Suppressor macrophage (primary cell): ENCODE data around the gene ENTREP3.
"Not testable (repeated sequence)": the region's sequence is repeated elsewhere in the genome, so short reads cannot be mapped to it uniquely, and the experiment has no call there.

Experiments
- DNase-seq, 4 experiments: peaks; one replicate each; pipeline ENCODE4 v3.0.0-alpha.2; 2020 to 2022
- total RNA-seq, 17 experiments: gene quantifications; one replicate each; lab custom pipeline; 2026; ENCODE audit warnings: mixed read lengths in 6 of 17, inconsistent platforms in 3 of 17; lab: John Stamatoyannopoulos, UW

The ENTREP3 gene
- total RNA-seq, result 1.4 to 20.4 (median 5.7) reads per million in 17 experiments

GRCh38 chr1:155255243-155256007 is at the start of gene ENTREP3:
Gene ENTREP3, minus strand, starts transcription at chr1:155255483. Its CDS starts 606 bp downstream, at chr1:155254877.
- DNase-seq, result peak; percentile 66 to 88 (median 77)

GRCh38 chr1:155304558-155305063 is 49.3 kb upstream of the ENTREP3 start:
- no peak for DNase-seq

- DNase-seq, result no peak
These were observed 46.1 kb upstream of the ENTREP3 start, which contains the start of gene PKLR for GRCh38 chr1:155301342-155301841. Gene PKLR, minus strand, starts transcription at chr1:155301438. Its CDS starts 43 bp downstream, at chr1:155301395.

GRCh38 chr1:155300553-155301329 is 45.5 kb upstream of the ENTREP3 start:
- DNase-seq, result no peak

- DNase-seq, result no peak
These were observed 44.7 kb upstream of the ENTREP3 start for GRCh38 chr1:155300024-155300423.

GRCh38 chr1:155297384-155297783 is 42.1 kb upstream of the ENTREP3 start:
- no peak for DNase-seq

- DNase-seq, result no peak
These were observed 41.4 kb upstream of the ENTREP3 start for GRCh38 chr1:155296661-155297060.

- no peak for DNase-seq
These were observed 40.6 kb upstream of the ENTREP3 start for GRCh38 chr1:155295942-155296267.

- peak in 1 of 4 experiments; percentile 6 for DNase-seq
These were observed 40.1 kb upstream of the ENTREP3 start for GRCh38 chr1:155295183-155295941.

GRCh38 chr1:155294520-155295182 is 39.4 kb upstream of the ENTREP3 start:
- DNase-seq, result peak in 1 of 4 experiments; percentile 13

GRCh38 chr1:155293086-155293749 is 37.9 kb upstream of the ENTREP3 start:
- DNase-seq, result no peak

GRCh38 chr1:155291006-155291405 is 35.7 kb upstream of the ENTREP3 start:
- DNase-seq, result not testable (repeated sequence)

- no peak for DNase-seq
These were observed 32.8 kb upstream of the ENTREP3 start for GRCh38 chr1:155287987-155288543.

GRCh38 chr1:155286544-155286943 is 31.3 kb upstream of the ENTREP3 start:
- no peak for DNase-seq

- DNase-seq, result no peak
These were observed 30.4 kb upstream of the ENTREP3 start for GRCh38 chr1:155285631-155286044.

- DNase-seq, result no peak
These were observed 29.8 kb upstream of the ENTREP3 start for GRCh38 chr1:155285063-155285462.

- no peak for DNase-seq
These were observed 29.2 kb upstream of the ENTREP3 start for GRCh38 chr1:155284476-155284875.

GRCh38 chr1:155282488-155283091 is 27.3 kb upstream of the ENTREP3 start:
- DNase-seq, result no peak

GRCh38 chr1:155279268-155279667 is 24.0 kb upstream of the ENTREP3 start:
- DNase-seq, result no peak

- no peak for DNase-seq
These were observed 23.4 kb upstream of the ENTREP3 start for GRCh38 chr1:155278689-155279160.
